GM12874 (cell line): ENCODE measurements around the gene RPH3AL.

Experiments used
- CTCF ChIP-seq: IDR thresholded peaks from 2 replicates; pipeline ENCODE4 v1.5.1; 2011; ENCODE audit warnings: low read depth, mild to moderate bottlenecking, control low read depth, low read length, moderate library complexity; ENCODE audit not compliant: insufficient read depth

RPH3AL gene

GRCh38 chr17:162689-163088 is 189.9 kb downstream of the RPH3AL start:
- no peak for TF ChIP-seq CTCF
